Heart right ventricle (tissue), 16 donors: ENCODE data around the gene MSLN. TPM values are rescaled to one million over a fixed set of nuclear protein-coding genes. Genes with fewer than 3 reads are reported as not detected.

Experiments used
- ATAC-seq, 8 donors: fragments of 200-7000 bp; cut with Tn5 transposase; one replicate each; pipeline ENCODE4 v1.9.1; 2020; ENCODE audit warnings: mild to moderate bottlenecking in 8 of 8, moderate library complexity in 8 of 8, moderate number of reproducible peaks in 1 of 8
- DNase-seq, 2 donors: peaks; one replicate each; pipeline ENCODE4 v3.0.0-alpha.2; 2020
- H3K27ac ChIP-seq, 10 donors: fragments of 200-600 bp; sonication (generic) in 2 of 10; one replicate each; pipeline versions ENCODE4 v1.5.0 to v1.8.0; 2020 to 2022; ENCODE audit warnings: mild to moderate bottlenecking in 3 of 10
- H3K27me3 ChIP-seq, 7 donors: fragments of 200-600 bp; one replicate each; pipeline ENCODE4 v1.8.0; 2021 to 2022; ENCODE audit warnings: mild to moderate bottlenecking in 2 of 7
- H3K36me3 ChIP-seq, 9 donors: fragments of 200-600 bp; sonication (generic) in 1 of 9; one replicate each; pipeline versions ENCODE4 v1.5.0 to v1.8.0; 2020 to 2022; ENCODE audit warnings: mild to moderate bottlenecking in 2 of 9
- H3K4me1 ChIP-seq, 9 donors: fragments of 200-600 bp; sonication (generic) in 1 of 9; one replicate each; pipeline versions ENCODE4 v1.5.0 to v1.8.0; 2020 to 2022; ENCODE audit warnings: mild to moderate bottlenecking in 4 of 9
- H3K4me3 ChIP-seq, 10 donors: fragments of 200-600 bp; sonication (generic) in 2 of 10; one replicate each; pipeline versions ENCODE4 v1.5.0 to v1.8.0; 2020 to 2022; ENCODE audit warnings: mild to moderate bottlenecking in 7 of 10, moderate library complexity in 2 of 10
- H3K9me3 ChIP-seq, 11 donors: fragments of 200-600 bp in 10 of 11; sonication (generic) in 2 of 11; one replicate each; pipeline versions ENCODE4 v1.5.0 to v1.8.0; 2013 to 2022; ENCODE audit warnings: mild to moderate bottlenecking in 2 of 11, control low read depth in 1 of 11, moderate library complexity in 1 of 11
- CTCF ChIP-seq, 9 donors: fragments of 200-600 bp; sonication (generic) in 2 of 9; IDR thresholded peaks; one replicate each; pipeline versions ENCODE4 v1.5.0 to v1.8.0; 2021 to 2022; ENCODE audit warnings: antibody characterized with exemption in 9 of 9, mild to moderate bottlenecking in 5 of 9, moderate library complexity in 1 of 9
- WGBS, 2 donors: extraction: QIAGEN DNeasy Blood & Tissue Kit; methylation state at CpG; one replicate each; pipeline ENCODE4 v1.1.7; 2013; ENCODE audit warnings: inconsistent platforms in 1 of 2; 5-methylcytosine and 5-hydroxymethylcytosine counted together
- intact Hi-C, 10 donors: fragments of 100-400 bp; cut with DNase I; formaldehyde crosslinking; loops; one replicate each; pipeline versions ENCODE4 v1.11.1 to v1.14.2; 2022
- polyA plus RNA-seq, 2 donors: library from polyadenylated mRNA; stranded (reverse); fragments of 200-250 nt; gene quantifications; one replicate each; pipeline ENCODE4 v1.2.3, GENCODE V29; 2013
- total RNA-seq, 10 donors: library from RNA; stranded (reverse); fragmentation: NEBNext Ultra II Directional in 3 of 10; extraction: Animal tissue kit (Norgen Biotek cat#: 25700) in 3 of 10; gene quantifications; one replicate each; pipeline versions ENCODE4 v1.2.1 to v1.2.4, GENCODE V29; 2021 to 2023
- donor health status: Arrhythmogenic right ventricular cardiomyopathy.
- donor health status: ischemic (EF 13 %, LVEDD 7.1; RV severe dilation, severe dysfunction).
- donor health status: healthy with polysubstance abuse.
- donor health status: DM: no; HTN: yes; CAD: no.
- donor health status: DM: no; HTN: no; CAD: no.
- donor health status: ischemic (EF 25% LVEDD 6.9; RV normal size, moderate dysfunction).
- donor health status: ischemic (EF 25% LVEDD 5.7; RV mildly dilated, moderate dysfunction).
- donor health status: healthy.
- donor health status: DM: yes; HTN: yes; CAD: no.
- donor health status: Ischemic cardiomyopathy.
- donor health status: ischemic (EF 35%, LVEDD 5.7; RV mildly dilated, moderate dysfunction).
- donor health status: nonischemic (EF 11% LVEDD 7.7; RV severe dilation, severe dysfunction).
- donor health status: DM: yes; HTN: yes; CAD: no.
- donor health status: PGD.
- donor health status: ischemic (EF 29% LVEDD 5.4; RV normal size, mild dysfunction).
- donor health status: nonischemic (EF 23%, LVEDD 6.1; RV moderate dilation, normal function).

Gene MSLN
- total and polyA plus RNA-seq, 12 donors, result 0.09 to 4.0 (median 0.28) TPM; not detected in 8

- Histone ChIP-seq H3K27ac (peak overlapping the region in 1 of 10 donors; percentile 59), H3K27me3 (no peaks in the 10 kb centered on the region), H3K36me3 (peaks cover 0 to 29% (median 0%) of the 10 kb centered on the region in 9 donors), H3K9me3 (no peaks in the 10 kb centered on the region), H3K4me3 (peak overlapping the region; percentile 76 to 98 (median 82)), H3K4me1 (peaks cover 12 to 31% (median 20%) of the 10 kb centered on the region in 9 donors)
- ATAC-seq (no peak), DNase-seq (no peak)
- intact Hi-C loops, result loop anchor here in 5 of 10 donors (2.0 to 5.0 kb wide), 3 partner anchors 47 to 77 kb away; partner anchors contain the start of genes CIAO3 (in 1 of the 5) and METRN (in 1 of the 5)
- no peak for TF ChIP-seq CTCF (IDR thresholded peaks at IDR 0.05)
- 73% methylated on average over 32 to 33 of the region's 33 CpGs for WGBS, 2 donors
Measured at GRCh38 chr16:789191-789850, 28.8 kb downstream of the MSLN start.

GRCh38 chr16:790086-790485 is 29.6 kb downstream of the MSLN start:
- H3K4me3 ChIP-seq, result no peak overlapping the region
- no peaks in the 10 kb centered on the region for H3K9me3 ChIP-seq
- H3K27me3 ChIP-seq, result no peaks in the 10 kb centered on the region
- intact Hi-C loops, result no loop called here
- 95 to 97% methylated on average over 17 of the region's 17 CpGs for WGBS, 2 donors
- H3K36me3 ChIP-seq, result peaks cover 0 to 29% (median 0%) of the 10 kb centered on the region in 9 donors
- H3K27ac ChIP-seq, result no peak overlapping the region
- TF ChIP-seq CTCF (IDR thresholded peaks at IDR 0.05), result no peak
- peaks cover 12 to 31% (median 20%) of the 10 kb centered on the region in 9 donors for H3K4me1 ChIP-seq
- DNase-seq (no peak), ATAC-seq (no peak)

- DNase-seq, result no peak
- intact Hi-C loops, result no loop called here
- Histone ChIP-seq H3K27me3 (no peaks in the 10 kb centered on the region), H3K27ac (no peak overlapping the region), H3K4me1 (peaks cover 12 to 24% (median 20%) of the 10 kb centered on the region in 9 donors), H3K9me3 (no peaks in the 10 kb centered on the region), H3K4me3 (no peak overlapping the region), H3K36me3 (peaks cover 0 to 23% (median 0%) of the 10 kb centered on the region in 9 donors)
- ATAC-seq, result no peak
- 97 to 99% methylated on average over 23 of the region's 23 CpGs for WGBS, 2 donors
- no peak for TF ChIP-seq CTCF (IDR thresholded peaks at IDR 0.05)
Measured at GRCh38 chr16:791131-791530, 30.6 kb downstream of the MSLN start.

GRCh38 chr16:792221-792995 is 31.9 kb downstream of the MSLN start:
- H3K4me3 ChIP-seq, result no peak overlapping the region
- peaks cover 0 to 9% (median 0%) of the 10 kb centered on the region in 7 donors for H3K27me3 ChIP-seq
- peaks cover 7 to 18% (median 14%) of the 10 kb centered on the region in 9 donors for H3K4me1 ChIP-seq
- H3K36me3 ChIP-seq, result peaks cover 0 to 17% (median 0%) of the 10 kb centered on the region in 9 donors
- TF ChIP-seq CTCF (IDR thresholded peaks at IDR 0.05), result no peak
- 91 to 94% methylated on average over 46 of the region's 46 CpGs for WGBS, 2 donors
- no peak overlapping the region for H3K27ac ChIP-seq
- DNase-seq (no peak), ATAC-seq (no peak)
- intact Hi-C loops, result no loop called here
- no peaks in the 10 kb centered on the region for H3K9me3 ChIP-seq
